ENCODE results near the gene HMX1.

Gene HMX1

DNA sequence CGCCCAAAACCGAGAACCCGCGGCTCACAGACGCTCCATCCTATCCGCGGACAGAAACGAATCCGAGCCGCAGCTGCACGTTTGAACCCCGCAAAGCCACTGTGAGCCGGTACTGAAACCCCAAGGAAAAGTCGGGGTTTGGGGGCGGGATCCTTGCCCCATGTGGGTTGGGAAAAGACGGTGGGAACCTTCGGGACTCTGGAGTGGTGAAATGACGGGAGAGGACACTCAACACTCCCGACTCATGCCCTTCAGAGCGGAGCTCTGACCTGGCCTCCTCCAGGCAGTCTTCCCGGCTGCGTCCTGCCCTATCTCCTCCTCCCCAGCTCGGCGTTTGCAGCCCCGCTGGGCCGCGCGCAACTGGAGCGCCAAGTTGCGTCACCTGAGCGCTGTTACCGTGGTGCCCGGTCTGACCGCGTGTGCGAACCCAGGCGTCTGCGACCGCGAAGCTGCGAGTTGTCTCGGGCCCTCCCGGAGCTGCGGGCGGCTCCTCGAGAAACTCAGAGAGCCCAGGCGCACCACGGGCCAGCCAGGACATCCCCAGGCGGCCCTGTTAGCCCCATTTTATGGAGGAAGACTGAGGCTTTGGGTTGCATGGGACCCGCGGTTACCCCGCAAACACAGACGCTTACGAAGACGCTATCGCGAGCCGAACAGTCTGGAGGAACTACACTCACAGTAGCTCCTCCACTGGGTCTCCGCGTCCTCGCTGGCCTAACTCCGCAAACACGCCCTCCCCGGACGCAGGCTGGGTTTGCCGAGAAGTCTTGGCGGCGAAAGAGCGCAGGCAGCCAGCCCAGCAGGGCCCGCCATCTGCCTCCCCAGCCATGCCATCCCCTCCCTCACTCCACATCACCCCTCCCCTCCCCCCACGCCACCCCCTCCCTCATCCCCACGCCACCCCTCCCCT lies 20.3 kb upstream of the HMX1 start:
- H3K4me3 ChIP-seq (ENCODE audit: low read length): no peak overlapping the region
- DNase-seq (ENCODE audit: low read depth): no peak
- TF ChIP-seq, protein P1, sequence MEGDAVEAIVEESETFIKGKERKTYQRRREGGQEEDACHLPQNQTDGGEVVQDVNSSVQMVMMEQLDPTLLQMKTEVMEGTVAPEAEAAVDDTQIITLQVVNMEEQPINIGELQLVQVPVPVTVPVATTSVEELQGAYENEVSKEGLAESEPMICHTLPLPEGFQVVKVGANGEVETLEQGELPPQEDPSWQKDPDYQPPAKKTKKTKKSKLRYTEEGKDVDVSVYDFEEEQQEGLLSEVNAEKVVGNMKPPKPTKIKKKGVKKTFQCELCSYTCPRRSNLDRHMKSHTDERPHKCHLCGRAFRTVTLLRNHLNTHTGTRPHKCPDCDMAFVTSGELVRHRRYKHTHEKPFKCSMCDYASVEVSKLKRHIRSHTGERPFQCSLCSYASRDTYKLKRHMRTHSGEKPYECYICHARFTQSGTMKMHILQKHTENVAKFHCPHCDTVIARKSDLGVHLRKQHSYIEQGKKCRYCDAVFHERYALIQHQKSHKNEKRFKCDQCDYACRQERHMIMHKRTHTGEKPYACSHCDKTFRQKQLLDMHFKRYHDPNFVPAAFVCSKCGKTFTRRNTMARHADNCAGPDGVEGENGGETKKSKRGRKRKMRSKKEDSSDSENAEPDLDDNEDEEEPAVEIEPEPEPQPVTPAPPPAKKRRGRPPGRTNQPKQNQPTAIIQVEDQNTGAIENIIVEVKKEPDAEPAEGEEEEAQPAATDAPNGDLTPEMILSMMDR (IDR thresholded peaks at IDR 0.05; ENCODE audit: insufficient read depth, low read depth, low read length, missing control alignments): no peak

DNA sequence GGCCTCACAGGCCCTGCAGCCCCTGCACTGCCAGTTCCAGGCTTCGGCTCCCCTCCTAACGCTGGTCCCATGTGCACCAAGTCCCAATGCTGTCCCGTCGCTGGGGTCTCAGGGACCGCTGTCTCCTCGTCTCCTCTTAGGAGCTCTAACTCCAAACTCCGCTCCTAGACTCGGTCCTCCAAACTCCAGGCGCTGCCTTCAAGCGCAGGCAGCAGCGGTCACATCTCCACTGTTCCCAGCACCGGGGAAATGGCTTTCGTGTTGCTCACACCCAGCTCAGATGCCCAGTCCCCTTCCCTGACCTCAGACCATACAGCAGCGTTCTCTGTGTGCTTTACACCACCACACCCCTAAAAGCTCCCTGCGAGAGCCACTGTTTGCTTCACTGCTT lies 19.6 kb upstream of the HMX1 start:
- TF ChIP-seq, protein P1 (IDR thresholded peaks at IDR 0.05; ENCODE audit: insufficient read depth, low read depth, low read length, missing control alignments): no peak
- H3K4me3 ChIP-seq (ENCODE audit: low read length): no peak overlapping the region
- DNase-seq (ENCODE audit: low read depth): no peak

DNA sequence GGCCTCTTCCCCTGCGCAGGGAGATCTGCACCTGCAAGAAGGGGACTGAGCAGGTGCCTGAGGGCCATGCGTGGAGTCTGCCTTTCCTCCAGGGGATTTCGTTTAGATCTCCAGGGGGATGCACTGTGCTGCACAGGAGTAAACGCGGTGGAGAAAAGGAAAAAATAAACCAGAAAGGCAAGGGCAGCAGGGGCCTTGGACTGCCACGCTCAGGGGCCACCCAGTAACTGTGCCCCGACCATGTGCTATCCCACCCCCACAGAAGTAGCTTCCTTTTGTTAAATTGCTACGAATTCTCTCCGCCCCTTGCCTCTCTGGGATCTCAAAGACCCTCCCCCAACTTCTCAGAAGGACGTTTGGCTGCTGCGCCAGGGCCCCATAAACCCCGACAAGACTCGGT lies 17.2 kb upstream of the HMX1 start:
- no peak for DNase-seq (ENCODE audit: low read depth)
- TF ChIP-seq, protein P1 (IDR thresholded peaks at IDR 0.05; ENCODE audit: insufficient read depth, low read depth, low read length, missing control alignments): no peak
- H3K4me3 ChIP-seq (ENCODE audit: low read length): no peak overlapping the region

DNA sequence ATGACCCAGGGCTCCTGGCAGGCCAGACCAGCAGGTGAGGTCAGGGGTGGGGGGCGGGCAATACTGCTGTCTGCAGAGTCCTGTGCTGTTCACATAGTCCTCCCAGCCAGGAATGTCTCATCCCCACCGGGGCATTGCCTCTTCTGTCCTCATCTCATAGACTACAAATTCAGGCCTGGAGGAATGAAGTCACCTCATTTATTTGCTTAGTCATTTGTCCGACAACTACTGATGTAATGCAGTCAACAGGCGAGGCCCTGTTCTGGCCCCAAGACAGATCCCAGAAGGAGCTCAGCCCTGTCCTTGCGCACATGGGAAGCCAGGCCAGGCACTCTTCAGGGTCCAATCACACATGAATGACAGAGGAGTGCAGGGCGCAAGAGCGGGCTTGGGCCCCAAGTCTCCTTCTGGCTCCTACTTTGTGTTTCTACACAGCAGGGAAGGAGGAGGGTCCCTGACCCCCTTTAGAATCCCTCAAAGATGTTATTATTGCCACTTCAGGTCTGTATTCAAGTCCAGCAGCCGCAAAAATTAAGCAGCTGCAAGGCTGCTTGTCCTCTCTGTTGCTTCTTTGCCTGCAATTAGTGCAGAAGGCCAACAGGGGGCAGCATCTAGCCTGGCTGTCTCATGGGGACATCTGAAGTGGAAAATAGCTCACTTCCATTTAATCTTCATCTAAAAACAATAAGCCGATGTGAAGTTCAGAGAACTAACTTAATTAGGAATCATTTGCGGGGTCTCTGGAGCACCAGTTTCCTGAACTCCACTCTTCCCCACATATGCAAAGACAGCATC lies 15.2 kb upstream of the HMX1 start:
- TF ChIP-seq, protein P1 (IDR thresholded peaks at IDR 0.05; ENCODE audit: insufficient read depth, low read depth, low read length, missing control alignments): no peak
- no peak for DNase-seq (ENCODE audit: low read depth)
- H3K4me3 ChIP-seq (ENCODE audit: low read length): no peak overlapping the region

DNA sequence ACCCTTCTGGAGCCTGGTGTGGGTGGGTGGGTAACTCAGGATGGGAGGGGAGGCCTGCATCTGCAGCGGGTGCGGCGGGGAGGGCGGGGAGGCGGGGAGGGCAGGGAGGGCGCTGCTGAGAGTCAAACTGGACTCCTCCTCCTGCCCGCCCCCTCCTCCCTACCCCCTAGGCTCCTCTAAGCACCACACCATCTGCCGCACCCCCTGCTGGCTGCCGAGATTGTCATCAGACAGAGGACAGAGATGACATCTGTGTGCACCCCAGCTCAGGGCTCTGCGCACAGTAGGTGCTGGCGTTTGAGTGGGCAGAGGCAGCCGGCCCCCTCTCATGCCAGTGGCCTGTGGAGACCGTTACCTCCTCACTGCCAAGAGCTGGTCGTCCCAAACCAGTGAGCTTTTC lies 10.6 kb upstream of the HMX1 start:
- DNase-seq (ENCODE audit: low read depth): no peak

DNA sequence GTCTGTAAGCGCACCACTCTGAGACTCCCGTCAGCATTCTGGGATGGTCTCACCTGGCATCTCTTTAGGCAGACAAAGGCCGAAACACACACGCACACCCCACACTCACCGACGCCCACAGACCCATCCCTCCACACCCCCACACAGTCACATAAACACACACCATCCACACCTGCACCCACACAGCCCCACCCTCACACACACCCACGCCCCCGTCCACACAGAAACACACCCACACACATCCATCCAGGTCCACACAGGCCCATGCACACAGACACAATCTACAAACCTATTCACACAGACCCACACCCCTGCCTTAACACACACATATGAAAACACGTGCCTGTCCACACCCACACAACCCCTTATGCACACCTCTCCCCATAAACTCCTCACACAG lies 9.2 kb upstream of the HMX1 start:
- DNase-seq (ENCODE audit: low read depth): no peak
- H3K4me3 ChIP-seq (ENCODE audit: low read length): no peak overlapping the region
- TF ChIP-seq, protein P1 (IDR thresholded peaks at IDR 0.05; ENCODE audit: insufficient read depth, low read depth, low read length, missing control alignments): no peak

More for the DNA sequence above, 10.6 kb upstream of the HMX1 start:
- no peak overlapping the region for H3K4me3 ChIP-seq (ENCODE audit: low read length)
- TF ChIP-seq, protein P1 (IDR thresholded peaks at IDR 0.05; ENCODE audit: insufficient read depth, low read depth, low read length, missing control alignments): no peak
